ENCODE data around the gene F7.
A peak's percentile ranks its signal among the peaks of the same experiment; 100 is the strongest.
"Not testable (repeated sequence)": the region's sequence is repeated elsewhere in the genome, so short reads cannot be mapped to it uniquely, and the experiment has no call there.

The F7 gene

GRCh38 chr13:113157206-113157928 lies 51.8 kb downstream of the F7 start:
- no peak for ATAC-seq

- ATAC-seq = no peak
These were observed 52.5 kb downstream of the F7 start, which contains the start of gene PROZ for GRCh38 chr13:113157929-113158747. Gene PROZ, plus strand, starts transcription at chr13:113158648. Its CDS starts 13 bp downstream, at chr13:113158661.

- no peak for ATAC-seq
These were observed 53.4 kb downstream of the F7 start for GRCh38 chr13:113158946-113159345.

GRCh38 chr13:113159701-113160100 lies 54.1 kb downstream of the F7 start:
- no peak for ATAC-seq

GRCh38 chr13:113160983-113161382 lies 55.4 kb downstream of the F7 start:
- peak in 1 of 2 donors; percentile 4 for ATAC-seq

GRCh38 chr13:113161433-113161832 lies 55.8 kb downstream of the F7 start:
- peak in 1 of 2 donors; percentile 34 for ATAC-seq

- not testable (repeated sequence) for ATAC-seq
These were observed 56.4 kb downstream of the F7 start for GRCh38 chr13:113161975-113162374.

GRCh38 chr13:113162783-113163685 lies 57.4 kb downstream of the F7 start:
- ATAC-seq = peak in 1 of 2 donors; percentile 36

- ATAC-seq = no peak
These were observed 58.9 kb downstream of the F7 start for GRCh38 chr13:113164492-113164891.

- ATAC-seq = peak in 1 of 2 donors; percentile 42
These were observed 60.7 kb downstream of the F7 start for GRCh38 chr13:113166266-113166665.

GRCh38 chr13:113166681-113167080 lies 61.1 kb downstream of the F7 start:
- ATAC-seq = no peak

GRCh38 chr13:113167155-113167554 lies 61.6 kb downstream of the F7 start:
- no peak for ATAC-seq

- ATAC-seq = no peak
These were observed 62.0 kb downstream of the F7 start for GRCh38 chr13:113167575-113167974.

GRCh38 chr13:113168211-113168610 lies 62.6 kb downstream of the F7 start:
- no peak for ATAC-seq

GRCh38 chr13:113169277-113170272 lies 64.0 kb downstream of the F7 start:
- ATAC-seq = no peak
